GM13977 (cell line): ENCODE data around the gene AGBL2.

ENCODE experiments used
- DNase-seq: peaks from one replicate; pipeline ENCODE4 v3.0.0; 2012; ENCODE audit warnings: low spot score
- in situ Hi-C: fragments of 300-500 bp; cut with MboI; formaldehyde crosslinking; loops from one replicate; pipeline ENCODE4 v1.12.0; 2022; ENCODE audit warnings: low sequenced_read_pairs, low pct_unique_long_range_greater_than_20kb, mixed read lengths, inconsistent platforms; ENCODE audit not compliant: unreplicated experiment
- TF ChIP-seq, protein P1 (sequence below): IDR thresholded peaks from 2 replicates; pipeline ENCODE4 v1.5.1; 2012; ENCODE audit warnings: mild to moderate bottlenecking, control low read depth; ENCODE audit not compliant: insufficient read depth; ENCODE audit errors: extremely low read depth, missing control alignments

AGBL2 gene

DNA sequence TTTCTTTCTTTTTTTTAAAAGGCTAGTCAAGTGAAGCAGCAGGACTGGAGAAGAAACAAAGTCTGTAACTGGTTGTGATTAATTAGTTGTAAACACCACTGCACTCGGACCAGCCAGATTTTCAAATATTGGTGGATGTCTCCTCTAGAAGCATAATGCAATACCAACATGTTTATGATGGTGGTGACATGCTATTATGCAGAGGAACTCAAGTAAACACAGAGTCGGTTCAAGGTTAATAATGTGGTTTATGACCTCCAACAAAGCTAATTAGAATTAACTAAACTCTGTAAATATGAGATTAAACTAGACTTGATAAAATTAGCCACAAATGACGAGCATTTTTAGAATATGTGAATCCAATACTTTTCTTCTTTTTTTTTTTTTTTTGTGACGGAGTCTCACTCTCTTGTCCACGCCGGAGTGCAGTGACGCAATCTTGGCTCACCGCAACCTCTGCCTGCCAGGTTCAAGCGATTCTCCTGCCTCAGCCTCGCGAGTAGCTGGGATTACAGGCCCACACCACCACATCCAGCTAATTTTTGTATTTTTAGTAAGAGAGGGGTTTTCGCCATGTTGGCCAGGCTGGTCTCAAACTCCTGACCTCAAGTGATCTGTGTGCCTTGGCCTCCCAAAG is 11.8 kb upstream of the AGBL2 start:
- in situ Hi-C loops = no loop called here
- TF ChIP-seq, protein P1, sequence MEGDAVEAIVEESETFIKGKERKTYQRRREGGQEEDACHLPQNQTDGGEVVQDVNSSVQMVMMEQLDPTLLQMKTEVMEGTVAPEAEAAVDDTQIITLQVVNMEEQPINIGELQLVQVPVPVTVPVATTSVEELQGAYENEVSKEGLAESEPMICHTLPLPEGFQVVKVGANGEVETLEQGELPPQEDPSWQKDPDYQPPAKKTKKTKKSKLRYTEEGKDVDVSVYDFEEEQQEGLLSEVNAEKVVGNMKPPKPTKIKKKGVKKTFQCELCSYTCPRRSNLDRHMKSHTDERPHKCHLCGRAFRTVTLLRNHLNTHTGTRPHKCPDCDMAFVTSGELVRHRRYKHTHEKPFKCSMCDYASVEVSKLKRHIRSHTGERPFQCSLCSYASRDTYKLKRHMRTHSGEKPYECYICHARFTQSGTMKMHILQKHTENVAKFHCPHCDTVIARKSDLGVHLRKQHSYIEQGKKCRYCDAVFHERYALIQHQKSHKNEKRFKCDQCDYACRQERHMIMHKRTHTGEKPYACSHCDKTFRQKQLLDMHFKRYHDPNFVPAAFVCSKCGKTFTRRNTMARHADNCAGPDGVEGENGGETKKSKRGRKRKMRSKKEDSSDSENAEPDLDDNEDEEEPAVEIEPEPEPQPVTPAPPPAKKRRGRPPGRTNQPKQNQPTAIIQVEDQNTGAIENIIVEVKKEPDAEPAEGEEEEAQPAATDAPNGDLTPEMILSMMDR = no peak
- no peak for DNase-seq

DNA sequence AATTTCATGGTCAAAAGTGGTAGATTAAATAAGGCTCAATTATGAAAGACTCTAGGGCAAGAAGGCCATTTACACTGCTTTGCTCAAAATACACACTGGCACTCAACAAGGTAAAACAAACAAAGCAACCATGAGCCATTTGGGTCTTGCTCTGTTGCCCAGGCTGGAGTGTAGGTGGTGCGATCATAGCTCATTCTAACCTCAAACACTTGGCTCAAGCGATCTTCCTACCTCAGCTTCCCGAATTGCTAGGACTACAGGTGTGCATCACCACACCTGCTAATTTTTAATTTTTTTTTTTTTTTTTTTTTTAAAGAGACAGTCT is 10.9 kb upstream of the AGBL2 start:
- in situ Hi-C loops = no loop called here
- TF ChIP-seq, protein P1 = no peak
- no peak for DNase-seq

DNA sequence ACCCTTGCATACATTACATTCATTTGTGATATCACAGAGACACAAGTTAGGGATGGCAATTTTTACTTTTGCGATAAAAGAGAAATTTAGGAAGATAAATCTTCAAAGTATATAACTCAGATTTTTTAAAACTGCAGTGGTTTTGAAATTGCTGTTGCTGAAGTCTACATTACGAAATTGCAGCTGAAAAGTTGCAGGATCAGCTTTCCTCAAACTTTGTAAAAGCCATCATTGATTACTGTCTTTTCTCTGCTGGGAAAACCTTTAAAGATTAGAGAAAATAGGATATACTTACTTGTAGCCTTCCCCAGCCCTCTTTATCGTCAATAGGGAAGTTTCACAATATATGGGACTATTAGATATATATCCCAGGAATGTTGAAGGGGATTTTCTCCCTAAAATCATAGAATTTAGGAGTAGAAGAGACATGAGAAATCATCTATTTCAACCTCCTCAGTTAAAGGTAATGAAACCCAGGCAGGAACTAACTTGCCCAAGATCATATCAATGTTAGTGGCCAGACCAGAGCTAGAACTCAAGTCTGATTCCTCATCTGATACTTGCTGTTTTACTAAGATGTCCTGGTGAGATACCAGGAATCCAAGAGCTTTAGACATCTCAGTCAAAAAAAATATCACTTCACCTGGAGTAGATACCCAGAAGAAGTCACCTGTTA is 10.4 kb upstream of the AGBL2 start:
- TF ChIP-seq, protein P1 = no peak
- in situ Hi-C loops = no loop called here
- DNase-seq = no peak

DNA sequence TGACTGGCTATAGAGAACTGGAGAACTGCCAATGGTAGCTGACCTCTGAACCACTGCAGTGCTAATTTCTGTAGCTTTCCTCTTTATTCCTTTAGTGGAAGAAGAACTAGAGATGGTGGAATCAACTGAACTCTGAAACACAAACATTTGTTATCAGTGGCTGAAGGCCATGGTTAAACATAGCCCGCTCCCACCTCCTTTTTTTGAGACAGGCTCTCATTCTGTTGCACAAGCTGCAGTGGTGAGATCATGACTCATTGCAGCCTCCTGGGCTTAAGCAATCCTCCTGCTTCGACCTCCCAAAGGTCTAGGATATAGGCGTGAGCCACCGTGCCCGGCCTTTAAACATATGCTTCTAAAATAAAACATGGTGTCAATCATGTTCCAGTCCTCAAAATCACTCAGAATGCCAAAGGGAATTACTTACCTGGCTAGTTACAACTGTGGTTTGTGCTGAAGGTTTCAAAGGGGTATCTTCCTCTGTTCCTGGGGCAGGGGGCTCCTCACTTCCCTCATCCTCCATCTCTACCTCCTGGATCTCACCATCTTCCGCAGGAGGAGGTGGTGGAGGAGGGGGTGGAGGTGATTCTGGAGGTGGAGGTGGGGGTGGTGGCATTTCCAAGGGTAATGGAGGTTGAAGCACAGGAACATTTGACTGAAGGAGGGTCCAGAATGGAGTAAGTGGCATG is 9.0 kb upstream of the AGBL2 start:
- DNase-seq = no peak
- TF ChIP-seq, protein P1 = no peak
- in situ Hi-C loops = no loop called here

DNA sequence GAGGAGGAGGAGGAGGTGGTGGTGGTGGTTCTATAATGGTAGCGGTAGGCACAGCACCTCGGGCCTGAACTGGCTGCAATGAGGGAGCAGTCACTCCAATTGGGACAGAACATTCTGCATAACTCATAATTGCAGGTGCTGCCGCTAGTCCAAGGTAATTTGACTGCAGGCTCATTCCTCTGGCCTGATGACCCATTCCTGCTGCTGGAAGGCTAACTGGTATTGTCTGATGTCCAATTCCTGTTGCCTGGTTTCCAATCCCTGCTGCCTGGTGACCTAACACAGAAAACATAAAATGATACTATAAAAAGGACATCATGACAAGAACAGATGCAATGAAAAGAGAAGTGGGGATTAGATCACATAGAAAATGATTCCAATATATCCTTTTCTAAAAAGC is 7.9 kb upstream of the AGBL2 start:
- TF ChIP-seq, protein P1 = no peak
- no peak for DNase-seq
- in situ Hi-C loops = no loop called here

DNA sequence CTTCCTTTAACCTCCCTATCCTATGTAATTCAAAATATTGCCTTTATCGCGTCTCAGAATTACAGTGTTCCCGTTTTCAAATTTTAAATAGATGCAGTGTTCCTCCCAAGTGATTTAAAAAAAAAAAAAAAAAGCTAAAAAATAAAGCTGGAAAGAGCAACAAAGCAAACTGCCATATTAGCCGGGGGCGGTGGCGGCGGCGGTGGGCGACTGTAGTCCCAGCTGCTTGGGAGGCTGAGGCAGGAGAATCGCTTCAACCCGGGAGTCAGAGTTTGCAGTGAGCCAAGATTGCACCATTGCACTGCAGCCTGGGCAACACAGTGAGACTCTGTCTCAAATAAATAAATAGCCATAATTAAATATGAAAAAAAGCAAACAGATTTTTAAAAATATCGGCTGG is 5.5 kb upstream of the AGBL2 start:
- no peak for DNase-seq

More for the DNA sequence above, 5.5 kb upstream of the AGBL2 start:
- in situ Hi-C loops = no loop called here
- TF ChIP-seq, protein P1 = no peak
